ENCODE measurements around the gene CTNNBL1. TPM values are rescaled to one million over a fixed set of nuclear protein-coding genes. Genes with fewer than 3 reads are reported as not detected.

CTNNBL1 gene
- total RNA-seq, 1 donor = 23.3 TPM

DNA sequence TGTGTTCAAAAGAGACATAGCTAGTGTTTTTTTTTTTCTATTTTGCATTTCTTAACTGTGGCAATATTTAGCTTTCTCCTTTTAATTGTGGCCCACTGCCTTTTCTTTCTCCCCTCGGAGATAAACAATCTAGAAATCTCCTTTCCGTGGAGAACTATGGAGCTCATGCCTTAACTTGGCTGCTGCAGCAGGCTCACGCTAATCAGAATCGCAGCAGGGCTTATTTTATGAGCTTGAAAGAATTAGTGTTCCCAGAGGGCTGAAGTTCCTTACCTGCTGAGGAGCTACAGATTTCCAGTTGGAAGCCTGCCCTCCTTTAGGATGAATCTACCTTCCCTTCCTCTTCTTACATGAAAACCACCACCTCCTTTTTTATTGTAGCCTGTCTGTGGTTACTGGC lies 35.6 kb downstream of the CTNNBL1 start:
- H3K4me3 ChIP-seq (ENCODE audit: low read depth, low read length) = no peak overlapping the region
- TF ChIP-seq, protein P1, sequence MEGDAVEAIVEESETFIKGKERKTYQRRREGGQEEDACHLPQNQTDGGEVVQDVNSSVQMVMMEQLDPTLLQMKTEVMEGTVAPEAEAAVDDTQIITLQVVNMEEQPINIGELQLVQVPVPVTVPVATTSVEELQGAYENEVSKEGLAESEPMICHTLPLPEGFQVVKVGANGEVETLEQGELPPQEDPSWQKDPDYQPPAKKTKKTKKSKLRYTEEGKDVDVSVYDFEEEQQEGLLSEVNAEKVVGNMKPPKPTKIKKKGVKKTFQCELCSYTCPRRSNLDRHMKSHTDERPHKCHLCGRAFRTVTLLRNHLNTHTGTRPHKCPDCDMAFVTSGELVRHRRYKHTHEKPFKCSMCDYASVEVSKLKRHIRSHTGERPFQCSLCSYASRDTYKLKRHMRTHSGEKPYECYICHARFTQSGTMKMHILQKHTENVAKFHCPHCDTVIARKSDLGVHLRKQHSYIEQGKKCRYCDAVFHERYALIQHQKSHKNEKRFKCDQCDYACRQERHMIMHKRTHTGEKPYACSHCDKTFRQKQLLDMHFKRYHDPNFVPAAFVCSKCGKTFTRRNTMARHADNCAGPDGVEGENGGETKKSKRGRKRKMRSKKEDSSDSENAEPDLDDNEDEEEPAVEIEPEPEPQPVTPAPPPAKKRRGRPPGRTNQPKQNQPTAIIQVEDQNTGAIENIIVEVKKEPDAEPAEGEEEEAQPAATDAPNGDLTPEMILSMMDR (IDR thresholded peaks at IDR 0.05; ENCODE audit: insufficient read depth, low read depth, low read length) = no peak
- no peak for DNase-seq (ENCODE audit: low read depth)

DNA sequence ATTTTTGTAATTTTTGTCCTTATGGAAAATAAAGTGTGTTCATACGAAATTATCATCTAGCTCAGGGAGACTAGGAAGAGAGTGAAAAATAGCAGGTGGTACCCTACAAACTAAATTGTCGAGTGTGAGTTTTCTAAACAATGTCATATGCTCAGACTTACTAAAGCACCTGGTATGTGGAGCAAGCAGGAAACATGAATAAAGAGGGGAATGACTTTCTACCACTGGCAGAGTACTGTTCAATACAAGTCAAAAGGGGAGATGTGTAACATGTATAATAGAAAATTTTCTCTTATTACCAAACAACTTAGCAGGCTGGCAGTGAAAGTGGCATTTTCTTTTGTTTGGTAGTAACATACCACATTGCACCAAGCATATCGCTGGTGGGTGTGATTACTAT lies 36.1 kb downstream of the CTNNBL1 start:
- peak; percentile 35 for DNase-seq (ENCODE audit: low read depth)
- H3K4me3 ChIP-seq (ENCODE audit: low read depth, low read length) = no peak overlapping the region
- TF ChIP-seq, protein P1 (IDR thresholded peaks at IDR 0.05; ENCODE audit: insufficient read depth, low read depth, low read length) = no peak

GRCh38 chr20:37733416-37733815 lies 39.6 kb downstream of the CTNNBL1 start:
- H3K4me3 ChIP-seq (ENCODE audit: low read depth, low read length) = no peak overlapping the region
- no peak for DNase-seq (ENCODE audit: low read depth)
- TF ChIP-seq, protein P1 (IDR thresholded peaks at IDR 0.05; ENCODE audit: insufficient read depth, low read depth, low read length) = no peak

DNA sequence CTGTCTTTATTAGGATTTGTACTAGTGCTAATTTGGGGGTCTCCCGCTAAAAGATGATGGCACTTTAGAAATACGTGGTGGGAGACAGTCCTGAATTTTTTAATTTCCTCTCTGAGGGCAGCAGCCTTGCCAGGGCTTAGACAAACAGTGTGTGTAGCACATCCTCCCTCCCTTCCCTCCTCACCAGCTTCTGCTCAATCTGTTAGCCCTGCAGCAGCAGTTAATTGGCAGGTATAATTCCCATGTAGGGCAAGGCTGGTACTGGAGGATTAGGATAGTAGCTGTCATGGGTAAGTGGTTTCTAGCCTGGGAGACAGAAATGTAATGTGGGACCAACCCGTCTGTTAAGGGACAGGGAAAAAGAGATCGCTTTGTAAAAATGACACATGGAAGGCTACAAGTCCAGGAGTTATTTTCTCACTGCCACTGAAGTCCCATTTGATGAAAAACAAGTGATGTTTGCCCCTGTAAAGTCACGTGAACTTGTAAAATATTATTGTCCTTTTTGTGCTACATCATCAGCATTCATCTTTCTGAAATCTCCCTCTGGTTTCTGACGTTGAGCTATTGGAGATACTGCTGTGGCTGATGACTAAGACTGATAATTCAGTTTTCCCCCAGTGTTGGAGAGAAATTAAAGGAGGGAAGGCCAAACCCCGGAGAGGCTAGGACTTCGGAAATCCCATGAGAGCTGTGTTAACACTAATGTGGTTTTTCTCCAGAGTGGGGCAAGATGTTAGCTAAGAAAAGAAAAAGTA lies 40.6 kb downstream of the CTNNBL1 start:
- no peak overlapping the region for H3K4me3 ChIP-seq (ENCODE audit: low read depth, low read length)
- DNase-seq (ENCODE audit: low read depth) = peak; percentile 53
- TF ChIP-seq, protein P1 (IDR thresholded peaks at IDR 0.05; ENCODE audit: insufficient read depth, low read depth, low read length) = no peak

- DNase-seq (ENCODE audit: low read depth) = no peak
- TF ChIP-seq, protein P1 (IDR thresholded peaks at IDR 0.05; ENCODE audit: insufficient read depth, low read depth, low read length) = no peak
- H3K4me3 ChIP-seq (ENCODE audit: low read depth, low read length) = no peak overlapping the region
Measured at GRCh38 chr20:37735541-37735940, 41.7 kb downstream of the CTNNBL1 start.

GRCh38 chr20:37736132-37736531 lies 42.3 kb downstream of the CTNNBL1 start:
- no peak for DNase-seq (ENCODE audit: low read depth)
- no peak overlapping the region for H3K4me3 ChIP-seq (ENCODE audit: low read depth, low read length)
- TF ChIP-seq, protein P1 (IDR thresholded peaks at IDR 0.05; ENCODE audit: insufficient read depth, low read depth, low read length) = no peak

Data from fibroblast of villous mesenchyme (primary cell).